Left renal cortex interstitium (tissue), 4 donors: ENCODE measurements around the gene DCN. TPM values are rescaled to one million over a fixed set of nuclear protein-coding genes. Genes with fewer than 3 reads are reported as not detected.

Experiments used
- DNase-seq, 4 donors: peaks; one replicate each; pipeline ENCODE4 v3.0.0-alpha.2; 2013; ENCODE audit warnings: low read depth in 4 of 4, low spot score in 2 of 4, missing footprints in 1 of 4
- polyA plus RNA-seq, 4 donors: library from polyadenylated mRNA; unstranded; fragments of 120-200 nt; gene quantifications; one replicate each; pipeline ENCODE4 v1.2.1, GENCODE V29; 2013; ENCODE audit not compliant: insufficient read length in 4 of 4

The DCN gene
- polyA plus RNA-seq, 4 donors: 416 to 791 (median 526) TPM

GRCh38 chr12:91188778-91189177 is 6.2 kb upstream of the DCN start:
- DNase-seq: no peak

GRCh38 chr12:91186156-91186555 is 3.5 kb upstream of the DCN start:
- no peak for DNase-seq

GRCh38 chr12:91185421-91185820 is 2.8 kb upstream of the DCN start:
- DNase-seq: no peak

- no peak for DNase-seq
These were observed 934 bp upstream of the DCN start for GRCh38 chr12:91183551-91183950.

- no peak for DNase-seq
These were observed 1.8 kb downstream of the DCN start for GRCh38 chr12:91180582-91181395.

GRCh38 chr12:91179966-91180561 is 2.6 kb downstream of the DCN start:
- DNase-seq: no peak

GRCh38 chr12:91179315-91179714 is 3.3 kb downstream of the DCN start:
- DNase-seq: no peak

GRCh38 chr12:91178781-91179180 is 3.8 kb downstream of the DCN start:
- no peak for DNase-seq

GRCh38 chr12:91178139-91178561 is 4.5 kb downstream of the DCN start:
- no peak for DNase-seq

- no peak for DNase-seq
These were observed 5.2 kb downstream of the DCN start for GRCh38 chr12:91177381-91177780.

GRCh38 chr12:91176915-91177314 is 5.7 kb downstream of the DCN start:
- no peak for DNase-seq

- DNase-seq: no peak
These were observed 6.3 kb downstream of the DCN start for GRCh38 chr12:91176358-91176757.

GRCh38 chr12:91173124-91173523 is 9.5 kb downstream of the DCN start:
- no peak for DNase-seq

- DNase-seq: no peak
These were observed 10.5 kb downstream of the DCN start for GRCh38 chr12:91172096-91172495.

GRCh38 chr12:91171476-91171875 is 11.1 kb downstream of the DCN start:
- DNase-seq: no peak

GRCh38 chr12:91163116-91163515 is 19.5 kb downstream of the DCN start:
- DNase-seq: no peak

- no peak for DNase-seq
These were observed 21.6 kb downstream of the DCN start for GRCh38 chr12:91161009-91161408.

- DNase-seq: no peak
These were observed 26.6 kb downstream of the DCN start for GRCh38 chr12:91155990-91156389.

GRCh38 chr12:91154131-91154530 is 28.5 kb downstream of the DCN start:
- DNase-seq: no peak

- no peak for DNase-seq
These were observed 38.6 kb downstream of the DCN start for GRCh38 chr12:91144053-91144452.

- no peak for DNase-seq
These were observed 39.4 kb downstream of the DCN start for GRCh38 chr12:91143206-91143605.

- DNase-seq: no peak
These were observed 40.4 kb downstream of the DCN start for GRCh38 chr12:91142221-91142631.
